ENCODE data around the gene EVI2A. TPM values are rescaled to one million over a fixed set of nuclear protein-coding genes. Genes with fewer than 3 reads are reported as not detected.
"Not testable (repeated sequence)": the region's sequence is repeated elsewhere in the genome, so short reads cannot be mapped to it uniquely, and the experiment has no call there.

EVI2A gene
- total RNA-seq, 1 experiment from 2014 or later, result not detected

DNA sequence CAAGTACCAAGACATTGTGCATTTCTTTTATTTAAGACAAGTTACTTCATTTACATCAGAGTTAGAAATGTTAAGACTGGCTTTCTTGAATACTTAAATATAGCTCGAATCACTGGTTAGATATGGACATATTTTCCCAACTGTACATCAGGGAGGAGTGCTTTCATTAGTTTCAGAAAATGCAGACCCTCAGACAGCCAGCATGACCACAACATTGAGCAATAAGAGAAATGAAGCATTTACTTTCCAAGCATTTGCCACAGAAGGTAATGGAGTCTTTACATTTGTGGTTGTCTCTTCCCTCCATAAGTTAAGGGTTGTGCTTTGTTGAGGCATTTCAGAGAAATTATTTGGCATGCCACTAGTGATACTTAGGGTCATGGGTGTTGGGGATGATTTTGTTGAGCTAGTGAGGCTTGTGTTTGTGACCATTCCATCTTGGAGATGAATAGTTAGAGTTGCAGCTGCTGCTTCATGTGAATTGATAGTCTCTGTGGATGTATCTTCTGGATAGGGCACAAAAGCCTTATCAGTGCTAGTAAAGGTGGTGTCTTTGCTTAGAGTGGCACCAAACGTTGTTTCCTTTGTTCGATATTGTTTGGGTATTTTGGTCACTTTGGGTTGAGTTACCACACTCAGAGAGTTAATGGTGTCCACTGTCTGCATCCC, 26.5 kb downstream of the EVI2A start:
- no peaks in the 10 kb centered on the region for H3K9me2 ChIP-seq (replicated peaks; ENCODE audit: insufficient read depth, low read length)
- no peak overlapping the region for H3K27ac ChIP-seq (ENCODE audit: low read length)

DNA sequence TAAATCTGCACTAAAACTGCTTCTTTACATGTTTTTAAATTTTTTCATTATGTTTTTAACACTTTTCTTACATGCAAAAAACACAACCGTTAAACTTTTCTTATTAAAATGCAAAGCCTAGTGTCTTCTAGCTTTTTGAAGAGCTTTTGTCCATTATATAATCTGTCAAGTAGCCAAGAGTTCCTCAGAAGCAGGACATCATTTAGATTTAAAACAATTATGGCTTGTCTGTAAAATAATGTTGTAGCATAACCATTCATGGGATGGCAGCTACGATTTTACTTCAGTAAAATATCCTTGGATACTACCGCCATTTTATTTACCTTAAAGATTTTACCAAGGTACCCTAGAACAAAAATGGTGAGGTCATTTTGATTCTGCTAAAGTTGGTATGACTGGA, 27.2 kb downstream of the EVI2A start:
- H2AFZ ChIP-seq (ENCODE audit: low read length), result no peak overlapping the region
- no peaks in the 10 kb centered on the region for H3K27me3 ChIP-seq (ENCODE audit: low read length)
- H3K79me2 ChIP-seq (ENCODE audit: low read length), result peaks cover 25% of the 10 kb centered on the region
- H3K4me2 ChIP-seq (ENCODE audit: low read depth, low read length, poor library complexity, severe bottlenecking), result no peak overlapping the region
- no peaks in the 10 kb centered on the region for H4K20me1 ChIP-seq (ENCODE audit: insufficient read depth, low read depth, low read length)
- H3K9me2 ChIP-seq (replicated peaks; ENCODE audit: insufficient read depth, low read length), result no peaks in the 10 kb centered on the region
- H3K9me3 ChIP-seq (ENCODE audit: low read length), result no peaks in the 10 kb centered on the region
- no peak overlapping the region for H3K4me3 ChIP-seq (ENCODE audit: low read length)
- peaks cover 7% of the 10 kb centered on the region; the same call in 1 of the 2 replicates for H3K4me1 ChIP-seq (ENCODE audit: low read length)
- H3K9ac ChIP-seq (ENCODE audit: low read length), result no peak overlapping the region
- no peak for DNase-seq
- H3K36me3 ChIP-seq (ENCODE audit: insufficient read depth, low read length), result peaks cover 16% of the 10 kb centered on the region; the same call in 1 of the 2 replicates
- no peak overlapping the region for H3K27ac ChIP-seq (ENCODE audit: low read length)

More for the DNA sequence above, 26.5 kb downstream of the EVI2A start:
- H4K20me1 ChIP-seq (ENCODE audit: insufficient read depth, low read depth, low read length), result no peaks in the 10 kb centered on the region
- H3K9me3 ChIP-seq (ENCODE audit: low read length), result no peaks in the 10 kb centered on the region
- no peak for DNase-seq
- H2AFZ ChIP-seq (ENCODE audit: low read length), result no peak overlapping the region
- H3K79me2 ChIP-seq (ENCODE audit: low read length), result peaks cover 31% of the 10 kb centered on the region
- H3K4me1 ChIP-seq (ENCODE audit: low read length), result peaks cover 7% of the 10 kb centered on the region; the same call in 1 of the 2 replicates
- peaks cover 16% of the 10 kb centered on the region; the same call in 1 of the 2 replicates for H3K36me3 ChIP-seq (ENCODE audit: insufficient read depth, low read length)
- no peak overlapping the region for H3K4me2 ChIP-seq (ENCODE audit: low read depth, low read length, poor library complexity, severe bottlenecking)
- no peak overlapping the region for H3K4me3 ChIP-seq (ENCODE audit: low read length)
- H3K27me3 ChIP-seq (ENCODE audit: low read length), result no peaks in the 10 kb centered on the region
- no peak overlapping the region for H3K9ac ChIP-seq (ENCODE audit: low read length)

DNA sequence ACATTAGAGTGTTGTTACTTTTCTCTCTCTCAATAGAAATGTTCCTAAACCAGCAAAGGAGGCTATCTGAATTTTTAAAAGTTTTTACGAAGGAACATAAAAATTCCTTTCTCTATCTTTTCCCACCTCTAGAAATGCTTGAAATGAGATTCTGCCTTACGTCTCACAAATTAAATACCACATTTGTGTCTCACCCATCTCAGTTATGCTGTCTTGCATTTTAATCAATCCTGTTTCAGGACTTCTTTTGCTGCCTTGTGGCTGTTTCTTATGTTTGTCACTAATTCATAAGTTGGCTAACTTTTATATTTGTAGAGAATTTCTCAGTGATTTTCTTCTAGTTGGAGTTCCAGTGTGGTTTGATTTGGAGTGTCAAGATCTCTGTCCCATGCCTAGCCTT, 27.8 kb downstream of the EVI2A start:
- no peaks in the 10 kb centered on the region for H3K9me2 ChIP-seq (replicated peaks; ENCODE audit: insufficient read depth, low read length)
- H3K4me2 ChIP-seq (ENCODE audit: low read depth, low read length, poor library complexity, severe bottlenecking), result no peak overlapping the region
- H3K9me3 ChIP-seq (ENCODE audit: low read length), result no peaks in the 10 kb centered on the region
- H3K79me2 ChIP-seq (ENCODE audit: low read length), result peaks cover 21% of the 10 kb centered on the region
- H4K20me1 ChIP-seq (ENCODE audit: insufficient read depth, low read depth, low read length), result no peaks in the 10 kb centered on the region
- H3K27me3 ChIP-seq (ENCODE audit: low read length), result no peaks in the 10 kb centered on the region
- H3K9ac ChIP-seq (ENCODE audit: low read length), result no peak overlapping the region
- H3K4me1 ChIP-seq (ENCODE audit: low read length), result peaks cover 7% of the 10 kb centered on the region; the same call in 1 of the 2 replicates
- no peak overlapping the region for H2AFZ ChIP-seq (ENCODE audit: low read length)
- H3K4me3 ChIP-seq (ENCODE audit: low read length), result no peak overlapping the region
- H3K36me3 ChIP-seq (ENCODE audit: insufficient read depth, low read length), result peaks cover 14% of the 10 kb centered on the region; the same call in 1 of the 2 replicates
- DNase-seq, result no peak
- no peak overlapping the region for H3K27ac ChIP-seq (ENCODE audit: low read length)

DNA sequence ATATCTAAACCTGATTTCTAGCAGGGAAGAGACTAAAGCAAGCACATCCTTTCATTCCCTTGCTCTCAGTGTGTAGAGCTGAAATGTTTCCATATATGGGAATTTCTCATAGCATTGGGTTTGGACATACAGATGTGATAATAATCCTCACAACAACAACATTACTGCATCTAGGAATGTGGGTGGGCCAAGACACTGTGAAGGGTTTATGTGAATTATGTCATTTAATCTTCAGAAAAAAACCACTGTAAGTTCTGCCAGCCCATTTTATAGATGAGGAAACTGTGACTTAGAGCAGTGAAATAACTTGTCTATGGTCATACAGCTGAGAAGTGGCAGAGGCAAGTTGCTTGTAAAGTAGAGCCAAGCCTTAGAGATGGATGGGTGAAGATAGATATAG, 29.6 kb downstream of the EVI2A start:
- Histone ChIP-seq H3K27me3 (ENCODE audit: low read length) (no peaks in the 10 kb centered on the region), H3K4me2 (ENCODE audit: low read depth, low read length, poor library complexity, severe bottlenecking) (no peak overlapping the region), H3K9me2 (replicated peaks; ENCODE audit: insufficient read depth, low read length) (no peaks in the 10 kb centered on the region), H3K9me3 (ENCODE audit: low read length) (no peaks in the 10 kb centered on the region), H3K9ac (ENCODE audit: low read length) (no peak overlapping the region), H3K79me2 (ENCODE audit: low read length) (peaks cover 18% of the 10 kb centered on the region), H2AFZ (ENCODE audit: low read length) (no peak overlapping the region), H3K4me1 (ENCODE audit: low read length) (peaks cover 7% of the 10 kb centered on the region; the same call in 1 of the 2 replicates), H4K20me1 (ENCODE audit: insufficient read depth, low read depth, low read length) (no peaks in the 10 kb centered on the region), H3K27ac (ENCODE audit: low read length) (no peak overlapping the region), H3K36me3 (ENCODE audit: insufficient read depth, low read length) (peaks cover 9% of the 10 kb centered on the region; the same call in 1 of the 2 replicates), H3K4me3 (ENCODE audit: low read length) (no peak overlapping the region)
- DNase-seq, result no peak

DNA sequence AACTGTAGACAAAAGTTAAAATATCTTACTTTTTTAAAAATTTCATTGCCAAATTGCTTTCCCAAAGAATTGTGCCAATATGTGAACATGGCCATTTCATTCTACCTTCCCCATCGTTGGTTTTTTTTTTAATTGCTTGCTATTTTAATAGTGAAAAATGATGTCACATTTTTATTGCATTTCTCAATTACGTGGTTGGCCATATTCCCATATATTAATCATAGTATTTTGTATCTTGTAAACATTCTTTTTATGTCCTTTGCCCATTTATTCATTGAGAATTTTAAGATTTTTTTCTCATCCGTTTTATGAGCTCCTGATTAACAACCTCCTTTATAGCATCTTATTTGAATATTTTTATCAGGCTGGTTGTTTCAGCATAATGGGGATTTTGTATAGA, 31.6 kb downstream of the EVI2A start:
- Histone ChIP-seq H3K79me2 (ENCODE audit: low read length) (peaks cover 13% of the 10 kb centered on the region), H2AFZ (ENCODE audit: low read length) (no peak overlapping the region), H3K4me3 (ENCODE audit: low read length) (no peak overlapping the region), H3K36me3 (ENCODE audit: insufficient read depth, low read length) (peaks cover 9% of the 10 kb centered on the region; the same call in 1 of the 2 replicates), H3K27me3 (ENCODE audit: low read length) (no peaks in the 10 kb centered on the region), H3K9ac (ENCODE audit: low read length) (no peak overlapping the region), H3K9me3 (ENCODE audit: low read length) (no peaks in the 10 kb centered on the region), H3K9me2 (replicated peaks; ENCODE audit: insufficient read depth, low read length) (no peaks in the 10 kb centered on the region), H4K20me1 (ENCODE audit: insufficient read depth, low read depth, low read length) (no peaks in the 10 kb centered on the region), H3K27ac (ENCODE audit: low read length) (no peak overlapping the region), H3K4me1 (ENCODE audit: low read length) (peaks cover 7% of the 10 kb centered on the region; the same call in 1 of the 2 replicates), H3K4me2 (ENCODE audit: low read depth, low read length, poor library complexity, severe bottlenecking) (no peak overlapping the region)
- no peak for DNase-seq

DNA sequence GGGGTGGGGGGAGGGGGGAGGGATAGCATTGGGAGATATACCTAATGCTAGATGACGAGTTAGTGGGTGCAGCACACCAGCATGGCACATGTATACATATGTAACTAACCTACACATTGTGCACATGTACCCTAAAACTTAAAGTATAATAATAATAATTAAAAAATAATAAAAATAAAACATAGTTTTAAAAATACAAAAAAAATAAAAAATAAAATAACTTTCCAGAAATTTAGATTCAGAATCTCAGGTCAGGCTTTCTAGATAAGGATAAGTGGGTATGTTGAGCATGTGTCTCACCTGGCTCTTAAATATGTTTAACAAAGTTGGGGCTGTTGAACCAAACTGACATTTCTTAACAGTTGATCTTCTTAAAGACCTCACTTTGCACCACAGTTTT, 33.5 kb downstream of the EVI2A start:
- H3K79me2 ChIP-seq (ENCODE audit: low read length), result peaks cover 10% of the 10 kb centered on the region
- not testable (repeated sequence) for H3K4me3 ChIP-seq (ENCODE audit: low read length); H2AFZ ChIP-seq (ENCODE audit: low read length); H3K9me3 ChIP-seq (ENCODE audit: low read length); H3K4me2 ChIP-seq (ENCODE audit: low read depth, low read length, poor library complexity, severe bottlenecking); H3K9me2 ChIP-seq (replicated peaks; ENCODE audit: insufficient read depth, low read length); H3K4me1 ChIP-seq (ENCODE audit: low read length); H3K9ac ChIP-seq (ENCODE audit: low read length); H3K27me3 ChIP-seq (ENCODE audit: low read length); H4K20me1 ChIP-seq (ENCODE audit: insufficient read depth, low read depth, low read length); DNase-seq; H3K36me3 ChIP-seq (ENCODE audit: insufficient read depth, low read length); H3K27ac ChIP-seq (ENCODE audit: low read length)

DNA sequence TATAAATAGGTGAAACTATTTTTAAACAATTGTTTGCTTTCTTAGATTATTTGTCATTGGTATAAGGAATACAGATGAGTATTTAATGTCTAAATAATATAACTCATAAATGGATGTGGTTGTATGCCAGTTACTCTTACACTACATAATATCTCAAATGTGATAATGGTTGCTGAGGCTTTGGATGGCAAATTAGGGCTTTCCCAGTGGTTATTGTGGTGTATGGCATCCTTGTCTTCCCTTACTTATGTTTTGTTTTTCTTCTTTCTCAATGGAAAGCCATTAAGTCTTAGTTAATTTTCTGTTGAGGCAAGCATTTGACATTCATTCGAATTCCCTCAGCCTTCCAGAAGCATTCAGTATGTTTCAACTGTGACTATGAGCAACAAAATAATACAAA, 34.8 kb downstream of the EVI2A start:
- Histone ChIP-seq H2AFZ (ENCODE audit: low read length) (no peak overlapping the region), H3K4me2 (ENCODE audit: low read depth, low read length, poor library complexity, severe bottlenecking) (no peak overlapping the region), H3K9me3 (ENCODE audit: low read length) (no peaks in the 10 kb centered on the region), H3K4me1 (ENCODE audit: low read length) (0 out of 2 replicates have a peak, but pooled peaks cover under 1% of the 10 kb centered on the region), H3K79me2 (ENCODE audit: low read length) (peaks cover 1% of the 10 kb centered on the region), H3K9me2 (replicated peaks; ENCODE audit: insufficient read depth, low read length) (no peaks in the 10 kb centered on the region), H3K9ac (ENCODE audit: low read length) (no peak overlapping the region), H3K4me3 (ENCODE audit: low read length) (no peak overlapping the region), H3K27me3 (ENCODE audit: low read length) (no peaks in the 10 kb centered on the region), H4K20me1 (ENCODE audit: insufficient read depth, low read depth, low read length) (no peaks in the 10 kb centered on the region), H3K27ac (ENCODE audit: low read length) (no peak overlapping the region), H3K36me3 (ENCODE audit: insufficient read depth, low read length) (peaks cover 5% of the 10 kb centered on the region; the same call in 1 of the 2 replicates)
- DNase-seq, result no peak

DNA sequence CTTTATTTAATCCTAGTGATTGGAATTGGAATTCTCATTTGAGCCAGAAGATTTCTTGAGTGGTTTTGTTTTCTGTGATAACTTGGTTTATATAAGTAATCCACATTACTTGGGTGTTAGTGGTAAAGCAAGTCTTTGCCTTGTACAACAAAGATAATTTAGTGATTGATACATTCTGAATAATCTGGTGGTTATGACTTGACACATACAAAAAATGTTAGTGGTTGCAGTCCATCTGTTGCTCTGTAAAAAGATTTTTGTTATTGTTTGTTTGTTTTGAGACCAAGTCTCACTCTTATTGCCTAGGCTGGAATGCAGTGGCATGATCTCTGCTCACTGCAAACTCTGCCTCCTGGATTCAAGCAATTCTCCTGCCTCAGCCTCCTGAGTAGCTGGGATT, 37.6 kb downstream of the EVI2A start:
- peaks cover 3% of the 10 kb centered on the region; the same call in 1 of the 2 replicates for H3K79me2 ChIP-seq (ENCODE audit: low read length)
- H2AFZ ChIP-seq (ENCODE audit: low read length), result no peak overlapping the region
- no peak overlapping the region for H3K4me3 ChIP-seq (ENCODE audit: low read length)
- no peaks in the 10 kb centered on the region for H3K9me2 ChIP-seq (replicated peaks; ENCODE audit: insufficient read depth, low read length)
- no peaks in the 10 kb centered on the region for H3K4me1 ChIP-seq (ENCODE audit: low read length)
- no peaks in the 10 kb centered on the region for H3K9me3 ChIP-seq (ENCODE audit: low read length)
- no peaks in the 10 kb centered on the region for H4K20me1 ChIP-seq (ENCODE audit: insufficient read depth, low read depth, low read length)
- DNase-seq, result no peak
- no peaks in the 10 kb centered on the region for H3K27me3 ChIP-seq (ENCODE audit: low read length)
- no peak overlapping the region for H3K27ac ChIP-seq (ENCODE audit: low read length)
- no peak overlapping the region for H3K9ac ChIP-seq (ENCODE audit: low read length)
- H3K36me3 ChIP-seq (ENCODE audit: insufficient read depth, low read length), result peaks cover 9% of the 10 kb centered on the region; the same call in 1 of the 2 replicates
- H3K4me2 ChIP-seq (ENCODE audit: low read depth, low read length, poor library complexity, severe bottlenecking), result no peak overlapping the region
